Measurements from ENCODE around the gene KCNJ12.

The KCNJ12 gene

DNA sequence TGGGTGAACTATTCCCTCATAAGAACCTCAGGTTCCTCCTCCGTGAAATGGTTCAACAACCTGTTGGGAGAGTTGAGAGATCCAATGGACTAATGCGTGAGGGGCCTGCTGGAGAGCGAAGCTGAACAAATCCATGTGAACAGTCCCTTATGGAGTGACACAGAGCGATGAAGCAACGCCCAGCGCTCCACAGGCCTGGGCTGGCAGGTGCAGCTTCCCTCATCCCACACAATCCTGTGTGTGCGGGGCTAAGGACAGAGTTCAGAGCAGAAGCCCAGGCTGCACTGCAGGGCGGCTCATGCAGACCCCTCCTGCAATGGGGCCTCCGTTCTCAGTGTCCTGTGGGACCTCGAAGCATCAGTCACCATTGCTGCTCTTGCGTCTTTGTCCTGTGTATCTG lies 90.4 kb downstream of the KCNJ12 start:
- H3K36me3 ChIP-seq (ENCODE audit: insufficient read depth, low read length), result no peaks in the 10 kb centered on the region
- DNase-seq (ENCODE audit: low read depth, low spot score), result no peak
- TF ChIP-seq POLR2AphosphoS5 (IDR thresholded peaks at IDR 0.05; ENCODE audit: borderline replicate concordance, low read depth, low read length) (no peak), FOXP2 (optimal IDR thresholded peaks at IDR 0.05; ENCODE audit: control extremely low read depth, extremely low read length, insufficient read depth) (no peak), EZH2 (IDR thresholded peaks at IDR 0.05) (no peak)
- H3K9me3 ChIP-seq (ENCODE audit: low read depth, low read length), result no peaks in the 10 kb centered on the region
- no peak overlapping the region for H3K27ac ChIP-seq
- no peak overlapping the region for H3K9ac ChIP-seq (ENCODE audit: insufficient read length)
- H3K4me3 ChIP-seq, result no peak overlapping the region

DNA sequence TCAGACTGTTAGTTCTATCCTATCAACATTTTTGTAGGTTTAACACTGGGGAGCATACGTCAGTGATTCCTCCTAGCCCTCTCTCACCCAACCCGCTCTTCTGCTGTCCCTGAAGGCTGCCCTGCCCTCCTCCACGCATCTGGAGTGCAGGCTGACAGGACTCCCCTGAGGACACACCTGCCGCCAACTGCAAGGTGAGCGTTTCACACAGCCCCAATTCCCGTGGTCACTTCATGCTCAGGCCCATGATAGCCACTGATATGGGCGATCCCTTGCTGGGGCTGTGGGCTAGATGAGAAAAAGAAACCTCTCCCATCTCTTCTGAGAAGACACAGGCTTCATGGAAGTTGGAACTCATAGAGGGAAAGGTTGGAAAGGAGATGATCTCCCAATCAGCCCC lies 91.0 kb downstream of the KCNJ12 start:
- H3K9ac ChIP-seq (ENCODE audit: insufficient read length), result no peak overlapping the region
- H3K4me3 ChIP-seq, result no peak overlapping the region
- TF ChIP-seq POLR2AphosphoS5 (IDR thresholded peaks at IDR 0.05; ENCODE audit: borderline replicate concordance, low read depth, low read length) (no peak), EZH2 (IDR thresholded peaks at IDR 0.05) (no peak), FOXP2 (optimal IDR thresholded peaks at IDR 0.05; ENCODE audit: control extremely low read depth, extremely low read length, insufficient read depth) (no peak)
- H3K36me3 ChIP-seq (ENCODE audit: insufficient read depth, low read length), result no peaks in the 10 kb centered on the region
- H3K9me3 ChIP-seq (ENCODE audit: low read depth, low read length), result no peaks in the 10 kb centered on the region
- no peak for DNase-seq (ENCODE audit: low read depth, low spot score)
- H3K27ac ChIP-seq, result no peak overlapping the region

- no peak for TF ChIP-seq EZH2 (IDR thresholded peaks at IDR 0.05)
- TF ChIP-seq FOXP2 (optimal IDR thresholded peaks at IDR 0.05; ENCODE audit: control extremely low read depth, extremely low read length, insufficient read depth), result no peak
- Histone ChIP-seq H3K36me3 (ENCODE audit: insufficient read depth, low read length) (no peaks in the 10 kb centered on the region), H3K9me3 (ENCODE audit: low read depth, low read length) (no peaks in the 10 kb centered on the region), H3K27ac (no peak overlapping the region), H3K4me3 (no peak overlapping the region), H3K9ac (ENCODE audit: insufficient read length) (no peak overlapping the region)
- DNase-seq (ENCODE audit: low read depth, low spot score), result no peak
Measured at GRCh38 chr17:21467739-21468490, 91.8 kb downstream of the KCNJ12 start.
